DMS53 (cell line): Measurements from ENCODE around the gene DMRT2.
A peak's percentile ranks its signal among the peaks of the same experiment; 100 is the strongest.

Source experiments
- DNase-seq: peaks from one replicate; lab custom pipeline; 2025; lab: John Stamatoyannopoulos, UW

The DMRT2 gene

GRCh38 chr9:1047591-1048230 lies 2.4 kb upstream of the DMRT2 start:
- DNase-seq = peak; percentile 41

- peak; percentile 13 for DNase-seq
Measured at GRCh38 chr9:1048231-1048619, 1.9 kb upstream of the DMRT2 start.

GRCh38 chr9:1048811-1049210 lies 1.3 kb upstream of the DMRT2 start:
- DNase-seq = peak; percentile 25

GRCh38 chr9:1049641-1050040 lies 516 bp upstream of the DMRT2 start:
- DNase-seq = peak; percentile 72

- peak; percentile 58 for DNase-seq
Measured at GRCh38 chr9:1051210-1051583, 1.0 kb downstream of the DMRT2 start.

- DNase-seq = peak; percentile 79
Measured at GRCh38 chr9:1051584-1052275, 1.6 kb downstream of the DMRT2 start.

- peak; percentile 12 for DNase-seq
Measured at GRCh38 chr9:1052365-1053281, 2.5 kb downstream of the DMRT2 start.

- DNase-seq = no peak
Measured at GRCh38 chr9:1053282-1053621, 3.1 kb downstream of the DMRT2 start.

- no peak for DNase-seq
Measured at GRCh38 chr9:1053986-1054425, 3.8 kb downstream of the DMRT2 start.

- DNase-seq = peak; percentile 0
Measured at GRCh38 chr9:1055166-1055565, 5.0 kb downstream of the DMRT2 start.

- no peak for DNase-seq
Measured at GRCh38 chr9:1057910-1058309, 7.8 kb downstream of the DMRT2 start.

GRCh38 chr9:1058826-1059487 lies 8.8 kb downstream of the DMRT2 start:
- DNase-seq = no peak

GRCh38 chr9:1065130-1065529 lies 15.0 kb downstream of the DMRT2 start:
- DNase-seq = no peak

- no peak for DNase-seq
Measured at GRCh38 chr9:1070692-1071091, 20.5 kb downstream of the DMRT2 start.

- peak; percentile 42 for DNase-seq
Measured at GRCh38 chr9:1071730-1072129, 21.6 kb downstream of the DMRT2 start.

GRCh38 chr9:1073497-1073896 lies 23.3 kb downstream of the DMRT2 start:
- no peak for DNase-seq

GRCh38 chr9:1077616-1078015 lies 27.5 kb downstream of the DMRT2 start:
- DNase-seq = no peak

GRCh38 chr9:1083325-1083913 lies 33.3 kb downstream of the DMRT2 start:
- peak; percentile 59 for DNase-seq

GRCh38 chr9:1085086-1085485 lies 34.9 kb downstream of the DMRT2 start:
- DNase-seq = no peak

- DNase-seq = no peak
Measured at GRCh38 chr9:1086517-1086916, 36.4 kb downstream of the DMRT2 start.

- DNase-seq = no peak
Measured at GRCh38 chr9:1087120-1087881, 37.1 kb downstream of the DMRT2 start.
